ENCODE data around the gene PCSK9. TPM values are rescaled to one million over a fixed set of nuclear protein-coding genes. Genes with fewer than 3 reads are reported as not detected.

Gene PCSK9
- total and polyA plus RNA-seq, 4 donors: 10.8 to 112 (median 58.5) TPM

DNA sequence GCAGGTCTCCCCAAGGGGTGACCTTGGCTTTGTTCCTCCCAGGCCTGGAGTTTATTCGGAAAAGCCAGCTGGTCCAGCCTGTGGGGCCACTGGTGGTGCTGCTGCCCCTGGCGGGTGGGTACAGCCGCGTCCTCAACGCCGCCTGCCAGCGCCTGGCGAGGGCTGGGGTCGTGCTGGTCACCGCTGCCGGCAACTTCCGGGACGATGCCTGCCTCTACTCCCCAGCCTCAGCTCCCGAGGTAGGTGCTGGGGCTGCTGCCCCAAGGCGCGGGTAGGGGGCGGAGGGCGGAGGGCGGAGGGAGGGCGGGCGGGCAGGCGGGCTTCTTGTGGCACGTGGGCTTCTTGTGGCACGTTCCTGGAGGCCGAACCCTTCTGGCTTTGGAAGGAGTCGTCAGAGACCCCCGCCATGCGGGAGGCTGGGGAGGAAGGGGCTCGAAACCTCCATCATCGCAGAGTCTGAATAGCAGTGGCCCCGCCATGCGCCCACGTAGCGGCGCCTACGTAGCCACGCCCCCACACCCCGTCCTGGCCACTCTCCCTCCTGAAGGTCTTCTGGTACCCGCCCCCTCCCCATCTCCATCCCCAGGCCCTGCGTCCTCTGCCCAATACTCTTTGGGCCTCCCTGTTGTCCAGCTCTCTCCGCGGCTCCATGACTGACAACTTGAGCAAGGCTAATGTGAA is 16.7 kb downstream of the PCSK9 start:
- H3K4me3 ChIP-seq (ENCODE audit: low read depth in 1 of 3, low read length in 3 of 3): no peak overlapping the region
- DNase-seq (ENCODE audit: low spot score): no peak
- no peaks in the 10 kb centered on the region for H3K9me3 ChIP-seq (ENCODE audit: control insufficient read depth in 4 of 4, low read length in 3 of 4)
- TF ChIP-seq NR2F2 (IDR thresholded peaks at IDR 0.05) (no peak), RXRA (IDR thresholded peaks at IDR 0.05) (no peak), EGR1 (IDR thresholded peaks at IDR 0.05; ENCODE audit: low read depth in 2 of 2) (no peak), HNF4A (conservative IDR thresholded peaks at IDR 0.05) (no peak), GABPA (IDR thresholded peaks at IDR 0.05 in 1 of 2, conservative IDR thresholded peaks at IDR 0.05 in 1 of 2) (no peak), FOXA2 (IDR thresholded peaks at IDR 0.05) (no peak), JUND (IDR thresholded peaks at IDR 0.05) (no peak), YY1 (IDR thresholded peaks at IDR 0.05) (no peak), TAF1 (conservative IDR thresholded peaks at IDR 0.05) (no peak), SP1 (IDR thresholded peaks at IDR 0.05) (no peak)
- TF ChIP-seq, protein P1, sequence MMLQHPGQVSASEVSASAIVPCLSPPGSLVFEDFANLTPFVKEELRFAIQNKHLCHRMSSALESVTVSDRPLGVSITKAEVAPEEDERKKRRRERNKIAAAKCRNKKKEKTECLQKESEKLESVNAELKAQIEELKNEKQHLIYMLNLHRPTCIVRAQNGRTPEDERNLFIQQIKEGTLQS (IDR thresholded peaks at IDR 0.05): no peak
- TF ChIP-seq, protein P2, sequence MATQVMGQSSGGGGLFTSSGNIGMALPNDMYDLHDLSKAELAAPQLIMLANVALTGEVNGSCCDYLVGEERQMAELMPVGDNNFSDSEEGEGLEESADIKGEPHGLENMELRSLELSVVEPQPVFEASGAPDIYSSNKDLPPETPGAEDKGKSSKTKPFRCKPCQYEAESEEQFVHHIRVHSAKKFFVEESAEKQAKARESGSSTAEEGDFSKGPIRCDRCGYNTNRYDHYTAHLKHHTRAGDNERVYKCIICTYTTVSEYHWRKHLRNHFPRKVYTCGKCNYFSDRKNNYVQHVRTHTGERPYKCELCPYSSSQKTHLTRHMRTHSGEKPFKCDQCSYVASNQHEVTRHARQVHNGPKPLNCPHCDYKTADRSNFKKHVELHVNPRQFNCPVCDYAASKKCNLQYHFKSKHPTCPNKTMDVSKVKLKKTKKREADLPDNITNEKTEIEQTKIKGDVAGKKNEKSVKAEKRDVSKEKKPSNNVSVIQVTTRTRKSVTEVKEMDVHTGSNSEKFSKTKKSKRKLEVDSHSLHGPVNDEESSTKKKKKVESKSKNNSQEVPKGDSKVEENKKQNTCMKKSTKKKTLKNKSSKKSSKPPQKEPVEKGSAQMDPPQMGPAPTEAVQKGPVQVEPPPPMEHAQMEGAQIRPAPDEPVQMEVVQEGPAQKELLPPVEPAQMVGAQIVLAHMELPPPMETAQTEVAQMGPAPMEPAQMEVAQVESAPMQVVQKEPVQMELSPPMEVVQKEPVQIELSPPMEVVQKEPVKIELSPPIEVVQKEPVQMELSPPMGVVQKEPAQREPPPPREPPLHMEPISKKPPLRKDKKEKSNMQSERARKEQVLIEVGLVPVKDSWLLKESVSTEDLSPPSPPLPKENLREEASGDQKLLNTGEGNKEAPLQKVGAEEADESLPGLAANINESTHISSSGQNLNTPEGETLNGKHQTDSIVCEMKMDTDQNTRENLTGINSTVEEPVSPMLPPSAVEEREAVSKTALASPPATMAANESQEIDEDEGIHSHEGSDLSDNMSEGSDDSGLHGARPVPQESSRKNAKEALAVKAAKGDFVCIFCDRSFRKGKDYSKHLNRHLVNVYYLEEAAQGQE (IDR thresholded peaks at IDR 0.05): no peak
- TF ChIP-seq, protein P3, sequence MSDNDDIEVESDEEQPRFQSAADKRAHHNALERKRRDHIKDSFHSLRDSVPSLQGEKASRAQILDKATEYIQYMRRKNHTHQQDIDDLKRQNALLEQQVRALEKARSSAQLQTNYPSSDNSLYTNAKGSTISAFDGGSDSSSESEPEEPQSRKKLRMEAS (IDR thresholded peaks at IDR 0.05): no peak
- TF ChIP-seq, protein P4, sequence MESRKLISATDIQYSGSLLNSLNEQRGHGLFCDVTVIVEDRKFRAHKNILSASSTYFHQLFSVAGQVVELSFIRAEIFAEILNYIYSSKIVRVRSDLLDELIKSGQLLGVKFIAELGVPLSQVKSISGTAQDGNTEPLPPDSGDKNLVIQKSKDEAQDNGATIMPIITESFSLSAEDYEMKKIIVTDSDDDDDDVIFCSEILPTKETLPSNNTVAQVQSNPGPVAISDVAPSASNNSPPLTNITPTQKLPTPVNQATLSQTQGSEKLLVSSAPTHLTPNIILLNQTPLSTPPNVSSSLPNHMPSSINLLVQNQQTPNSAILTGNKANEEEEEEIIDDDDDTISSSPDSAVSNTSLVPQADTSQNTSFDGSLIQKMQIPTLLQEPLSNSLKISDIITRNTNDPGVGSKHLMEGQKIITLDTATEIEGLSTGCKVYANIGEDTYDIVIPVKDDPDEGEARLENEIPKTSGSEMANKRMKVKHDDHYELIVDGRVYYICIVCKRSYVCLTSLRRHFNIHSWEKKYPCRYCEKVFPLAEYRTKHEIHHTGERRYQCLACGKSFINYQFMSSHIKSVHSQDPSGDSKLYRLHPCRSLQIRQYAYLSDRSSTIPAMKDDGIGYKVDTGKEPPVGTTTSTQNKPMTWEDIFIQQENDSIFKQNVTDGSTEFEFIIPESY (IDR thresholded peaks at IDR 0.05): no peak
- H3K4me1 ChIP-seq (ENCODE audit: control insufficient read depth in 4 of 4, insufficient read depth in 4 of 4, low read length in 3 of 4): peaks cover 15 to 60% (median 47%) of the 10 kb centered on the region in 4 donors
- no peak overlapping the region for H3K27ac ChIP-seq (ENCODE audit: low read depth in 1 of 2, low read length in 2 of 2)
- peaks cover 9 to 30% (median 21%) of the 10 kb centered on the region in 4 donors for H3K36me3 ChIP-seq (ENCODE audit: control insufficient read depth in 4 of 4, insufficient read depth in 3 of 4, low read depth in 1 of 4, low read length in 3 of 4)
- H3K9ac ChIP-seq (ENCODE audit: low read depth in 1 of 2, low read length in 2 of 2): no peak overlapping the region
- no peaks in the 10 kb centered on the region for H3K27me3 ChIP-seq (ENCODE audit: control insufficient read depth in 4 of 4, insufficient read depth in 4 of 4, low read length in 3 of 4)
- 91% methylated on average over 42 of the region's 42 CpGs for WGBS

DNA sequence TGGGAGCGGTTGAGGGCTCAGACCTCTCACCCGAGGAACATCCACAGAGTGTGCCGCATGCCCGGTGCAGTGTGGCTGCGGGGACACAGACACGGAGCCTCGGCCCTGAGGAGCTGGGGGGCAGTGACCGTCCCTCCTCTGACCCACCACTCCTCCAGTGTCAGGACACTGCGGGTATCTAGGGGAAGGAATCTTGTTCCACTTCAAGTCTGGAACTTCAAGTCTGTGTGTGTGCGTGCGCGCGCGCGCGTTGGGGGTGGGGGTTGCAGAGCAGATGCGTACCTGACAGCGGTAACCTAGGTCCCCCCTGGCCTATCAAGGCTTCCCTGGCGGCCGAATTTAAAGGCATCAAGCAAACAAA is 17.3 kb downstream of the PCSK9 start:
- Histone ChIP-seq H3K4me3 (ENCODE audit: low read depth in 1 of 3, low read length in 3 of 3) (no peak overlapping the region), H3K9ac (ENCODE audit: low read depth in 1 of 2, low read length in 2 of 2) (no peak overlapping the region), H3K36me3 (ENCODE audit: control insufficient read depth in 4 of 4, insufficient read depth in 3 of 4, low read depth in 1 of 4, low read length in 3 of 4) (peaks cover 13 to 35% (median 23%) of the 10 kb centered on the region in 4 donors), H3K27ac (ENCODE audit: low read depth in 1 of 2, low read length in 2 of 2) (no peak overlapping the region), H3K27me3 (ENCODE audit: control insufficient read depth in 4 of 4, insufficient read depth in 4 of 4, low read length in 3 of 4) (no peaks in the 10 kb centered on the region), H3K9me3 (ENCODE audit: control insufficient read depth in 4 of 4, low read length in 3 of 4) (no peaks in the 10 kb centered on the region), H3K4me1 (ENCODE audit: control insufficient read depth in 4 of 4, insufficient read depth in 4 of 4, low read length in 3 of 4) (peaks cover 15 to 60% (median 44%) of the 10 kb centered on the region in 4 donors)
- WGBS: 96% methylated on average over 20 of the region's 20 CpGs
- no peak for DNase-seq (ENCODE audit: low spot score)
- TF ChIP-seq, protein P2 (IDR thresholded peaks at IDR 0.05): no peak
- TF ChIP-seq YY1 (IDR thresholded peaks at IDR 0.05) (no peak), GABPA (IDR thresholded peaks at IDR 0.05 in 1 of 2, conservative IDR thresholded peaks at IDR 0.05 in 1 of 2) (no peak), EGR1 (IDR thresholded peaks at IDR 0.05; ENCODE audit: low read depth in 2 of 2) (no peak), HNF4G (IDR thresholded peaks at IDR 0.05) (no peak), FOXA1 (IDR thresholded peaks at IDR 0.05) (no peak), SP1 (IDR thresholded peaks at IDR 0.05) (no peak), TAF1 (conservative IDR thresholded peaks at IDR 0.05) (no peak), RAD21 (IDR thresholded peaks at IDR 0.05) (no peak), JUND (IDR thresholded peaks at IDR 0.05) (no peak), HNF4A (conservative IDR thresholded peaks at IDR 0.05) (no peak), FOXA2 (IDR thresholded peaks at IDR 0.05) (no peak)
- TF ChIP-seq, protein P5, sequence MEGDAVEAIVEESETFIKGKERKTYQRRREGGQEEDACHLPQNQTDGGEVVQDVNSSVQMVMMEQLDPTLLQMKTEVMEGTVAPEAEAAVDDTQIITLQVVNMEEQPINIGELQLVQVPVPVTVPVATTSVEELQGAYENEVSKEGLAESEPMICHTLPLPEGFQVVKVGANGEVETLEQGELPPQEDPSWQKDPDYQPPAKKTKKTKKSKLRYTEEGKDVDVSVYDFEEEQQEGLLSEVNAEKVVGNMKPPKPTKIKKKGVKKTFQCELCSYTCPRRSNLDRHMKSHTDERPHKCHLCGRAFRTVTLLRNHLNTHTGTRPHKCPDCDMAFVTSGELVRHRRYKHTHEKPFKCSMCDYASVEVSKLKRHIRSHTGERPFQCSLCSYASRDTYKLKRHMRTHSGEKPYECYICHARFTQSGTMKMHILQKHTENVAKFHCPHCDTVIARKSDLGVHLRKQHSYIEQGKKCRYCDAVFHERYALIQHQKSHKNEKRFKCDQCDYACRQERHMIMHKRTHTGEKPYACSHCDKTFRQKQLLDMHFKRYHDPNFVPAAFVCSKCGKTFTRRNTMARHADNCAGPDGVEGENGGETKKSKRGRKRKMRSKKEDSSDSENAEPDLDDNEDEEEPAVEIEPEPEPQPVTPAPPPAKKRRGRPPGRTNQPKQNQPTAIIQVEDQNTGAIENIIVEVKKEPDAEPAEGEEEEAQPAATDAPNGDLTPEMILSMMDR (IDR thresholded peaks at IDR 0.05; ENCODE audit: low read depth, low read length, missing input control): no peak
- TF ChIP-seq, protein P3 (IDR thresholded peaks at IDR 0.05): no peak

Data from liver (tissue), 9 donors.